SK-N-SH (cell line): ENCODE data around the gene COL5A1.

Experiments used
- CHD2 ChIP-seq: fragments of 150-350 bp; IDR thresholded peaks from 2 replicates; pipeline ENCODE4 v1.6.1; 2018; ENCODE audit warnings: low read length; ENCODE audit not compliant: partially characterized antibody
- ELF1 ChIP-seq: IDR thresholded peaks from 2 replicates; pipeline ENCODE4 v1.4.0; 2012
- GABPA ChIP-seq: IDR thresholded peaks from 2 replicates; pipeline ENCODE4 v1.4.0; 2012; ENCODE audit warnings: low read depth, mild to moderate bottlenecking
- GATA2 ChIP-seq: sonication (generic); formaldehyde crosslinking; IDR thresholded peaks from 2 replicates; pipeline ENCODE4 v1.5.0; 2020; ENCODE audit warnings: mild to moderate bottlenecking, missing genetic modification reagents
- NFIC ChIP-seq: IDR thresholded peaks from 2 replicates; pipeline ENCODE4 v1.4.0; 2012; ENCODE audit warnings: borderline replicate concordance
- NRF1 ChIP-seq: IDR thresholded peaks from 2 replicates; pipeline ENCODE4 v1.6.1; 2012; ENCODE audit warnings: low read depth, mild to moderate bottlenecking, low read length
- REST ChIP-seq: IDR thresholded peaks from 2 replicates; pipeline ENCODE4 v1.6.1; 2012; ENCODE audit warnings: mild to moderate bottlenecking, low read depth, low read length, moderate library complexity
- TAF1 ChIP-seq: IDR thresholded peaks from 2 replicates; pipeline ENCODE4 v1.6.1; 2012; ENCODE audit warnings: low read depth, mild to moderate bottlenecking, low read length, moderate library complexity, borderline replicate concordance
- TF ChIP-seq, protein P1 (sequence below): fragments of 200-600 bp; sonication (generic); IDR thresholded peaks from 2 replicates; pipeline ENCODE4 v1.6.1; 2017; ENCODE audit warnings: antibody characterized with exemption, mild to moderate bottlenecking, moderate library complexity

DNA sequence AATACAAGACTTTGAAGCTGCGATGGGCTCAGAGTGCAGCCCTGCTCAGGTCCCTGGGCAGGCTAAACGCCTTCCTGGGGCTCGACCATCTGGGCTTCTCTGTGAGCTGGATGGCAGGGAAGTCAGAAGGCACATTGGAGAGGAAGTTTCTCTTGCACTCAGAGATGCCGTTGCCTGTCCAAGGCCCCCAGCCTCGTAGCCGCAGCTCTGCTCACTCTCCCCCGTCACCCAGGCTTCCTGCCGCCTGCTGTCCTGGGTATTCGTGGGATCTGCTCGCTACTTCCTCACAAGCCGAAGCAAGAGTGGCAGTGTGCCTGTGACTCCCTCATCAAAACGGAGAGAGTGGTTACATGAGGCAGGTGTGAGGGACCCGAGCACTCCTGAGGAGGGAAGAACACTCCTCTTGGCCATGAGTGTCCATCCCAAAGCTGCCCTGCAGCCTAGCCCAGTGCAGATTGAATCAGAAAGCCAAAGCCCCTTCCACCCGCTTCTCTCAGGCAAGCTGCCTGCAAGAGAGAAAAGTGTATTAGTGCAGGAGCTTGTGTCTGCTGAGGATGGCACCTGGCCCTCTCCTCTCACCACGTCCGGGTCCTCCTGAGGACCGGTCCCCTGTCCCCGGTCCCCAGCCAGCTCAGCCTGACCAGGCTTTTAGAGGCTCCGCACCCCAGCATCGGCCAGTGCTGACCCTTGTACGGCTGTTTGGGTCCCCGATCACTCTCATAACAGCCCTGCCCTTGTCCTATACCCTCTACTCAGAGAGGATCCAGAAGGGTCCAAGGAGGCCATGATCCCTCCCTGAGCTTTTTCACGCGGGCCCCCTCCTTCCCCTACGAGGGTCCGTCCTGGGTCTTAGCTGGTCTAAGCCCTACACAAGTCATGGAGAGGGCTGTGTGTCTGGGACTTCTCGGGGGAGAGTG, 246.3 kb downstream of the COL5A1 start:
- TF ChIP-seq, protein P1, sequence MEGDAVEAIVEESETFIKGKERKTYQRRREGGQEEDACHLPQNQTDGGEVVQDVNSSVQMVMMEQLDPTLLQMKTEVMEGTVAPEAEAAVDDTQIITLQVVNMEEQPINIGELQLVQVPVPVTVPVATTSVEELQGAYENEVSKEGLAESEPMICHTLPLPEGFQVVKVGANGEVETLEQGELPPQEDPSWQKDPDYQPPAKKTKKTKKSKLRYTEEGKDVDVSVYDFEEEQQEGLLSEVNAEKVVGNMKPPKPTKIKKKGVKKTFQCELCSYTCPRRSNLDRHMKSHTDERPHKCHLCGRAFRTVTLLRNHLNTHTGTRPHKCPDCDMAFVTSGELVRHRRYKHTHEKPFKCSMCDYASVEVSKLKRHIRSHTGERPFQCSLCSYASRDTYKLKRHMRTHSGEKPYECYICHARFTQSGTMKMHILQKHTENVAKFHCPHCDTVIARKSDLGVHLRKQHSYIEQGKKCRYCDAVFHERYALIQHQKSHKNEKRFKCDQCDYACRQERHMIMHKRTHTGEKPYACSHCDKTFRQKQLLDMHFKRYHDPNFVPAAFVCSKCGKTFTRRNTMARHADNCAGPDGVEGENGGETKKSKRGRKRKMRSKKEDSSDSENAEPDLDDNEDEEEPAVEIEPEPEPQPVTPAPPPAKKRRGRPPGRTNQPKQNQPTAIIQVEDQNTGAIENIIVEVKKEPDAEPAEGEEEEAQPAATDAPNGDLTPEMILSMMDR = no peak
- TF ChIP-seq GATA2 = no peak
- no peak for TF ChIP-seq TAF1
- no peak for TF ChIP-seq GABPA
- TF ChIP-seq NRF1 = no peak
- TF ChIP-seq NFIC = no peak
- no peak for TF ChIP-seq ELF1
- no peak for TF ChIP-seq CHD2
- no peak for TF ChIP-seq REST
